ENCODE results near the gene ID3. TPM values are rescaled to one million over a fixed set of nuclear protein-coding genes. Genes with fewer than 3 reads are reported as not detected.
A peak's percentile ranks its signal among the peaks of the same experiment; 100 is the strongest.
"Not testable (repeated sequence)": the region's sequence is repeated elsewhere in the genome, so short reads cannot be mapped to it uniquely, and the experiment has no call there.

The ID3 gene
- total RNA-seq, 1 donor: 32.4 TPM

GRCh38 chr1:23585321-23586022, 26.2 kb upstream of the ID3 start:
- DNase-seq (ENCODE audit: low read depth): peak; percentile 99
- no peak overlapping the region for H3K4me3 ChIP-seq (ENCODE audit: low read depth, low read length)
- no peak for TF ChIP-seq CTCF (IDR thresholded peaks at IDR 0.05; ENCODE audit: insufficient read depth, low read depth, low read length)

DNA sequence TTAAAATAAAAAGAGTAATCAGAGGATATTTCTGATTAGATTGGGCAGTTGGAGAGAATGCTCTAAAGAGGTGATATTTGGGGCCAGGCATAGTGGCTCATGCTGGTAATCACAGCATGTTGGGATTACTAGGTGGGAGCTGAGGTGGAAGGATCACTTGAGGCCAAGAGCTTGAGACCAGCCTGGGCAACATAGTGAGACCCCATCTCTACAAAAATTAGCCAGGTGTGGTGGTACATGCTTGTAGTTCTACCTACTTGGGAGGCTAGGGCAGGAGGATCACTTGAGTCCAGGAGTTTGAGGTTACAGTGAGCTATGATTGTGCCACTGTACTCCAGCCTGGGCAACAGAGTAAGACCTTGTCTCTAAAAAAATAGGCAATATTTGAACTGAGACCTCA, 24.4 kb upstream of the ID3 start:
- DNase-seq (ENCODE audit: low read depth); H3K4me3 ChIP-seq (ENCODE audit: low read depth, low read length): not testable (repeated sequence)

DNA sequence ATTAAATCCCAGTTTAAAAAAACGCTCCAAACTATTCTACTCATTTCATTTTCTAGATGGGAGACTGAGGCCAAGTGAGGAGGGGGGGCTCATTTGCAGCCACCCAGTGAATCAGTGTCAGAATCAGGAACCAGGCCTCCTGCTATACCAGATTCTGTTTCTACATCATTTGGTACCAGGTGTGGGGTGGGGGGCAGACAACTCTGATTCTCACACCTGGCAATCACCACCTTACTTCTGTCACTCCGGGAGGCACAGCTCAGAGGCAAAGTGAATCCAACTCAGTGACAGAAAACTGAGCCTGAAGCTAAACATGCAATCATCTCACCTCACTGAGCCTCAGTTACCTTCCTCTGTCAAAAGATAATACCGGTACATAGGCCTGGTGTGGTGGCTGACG, 23.5 kb upstream of the ID3 start:
- DNase-seq (ENCODE audit: low read depth): no peak
- no peak overlapping the region for H3K4me3 ChIP-seq (ENCODE audit: low read depth, low read length)
- TF ChIP-seq CTCF (IDR thresholded peaks at IDR 0.05; ENCODE audit: insufficient read depth, low read depth, low read length): no peak

- H3K4me3 ChIP-seq (ENCODE audit: low read depth, low read length): no peak overlapping the region
- TF ChIP-seq CTCF (IDR thresholded peaks at IDR 0.05; ENCODE audit: insufficient read depth, low read depth, low read length): no peak
Measured at GRCh38 chr1:23581219-23581618, 21.9 kb upstream of the ID3 start.

DNA sequence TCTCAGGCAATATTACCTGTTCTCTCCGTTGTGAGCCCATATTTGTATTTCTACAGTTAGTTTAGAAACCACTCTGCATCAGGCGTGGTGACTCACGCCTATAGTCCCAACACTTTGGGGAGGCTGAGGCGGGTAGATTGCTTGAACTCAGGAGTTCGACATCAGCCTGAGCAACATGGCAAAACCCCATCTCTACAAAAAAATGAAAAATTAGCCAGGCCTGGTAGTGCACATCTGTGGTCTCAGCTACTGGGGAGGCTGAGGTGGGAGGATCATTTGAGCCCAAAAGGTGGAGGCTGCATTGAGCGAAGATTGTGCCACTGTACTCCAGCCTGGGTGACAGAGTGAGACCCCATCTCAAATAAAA, 19.7 kb upstream of the ID3 start:
- H3K4me3 ChIP-seq (ENCODE audit: low read depth, low read length): no peak overlapping the region
- TF ChIP-seq CTCF (IDR thresholded peaks at IDR 0.05; ENCODE audit: insufficient read depth, low read depth, low read length): no peak
- no peak for DNase-seq (ENCODE audit: low read depth)

More at GRCh38 chr1:23581219-23581618, 21.9 kb upstream of the ID3 start:
- DNase-seq (ENCODE audit: low read depth): peak; percentile 96

DNA sequence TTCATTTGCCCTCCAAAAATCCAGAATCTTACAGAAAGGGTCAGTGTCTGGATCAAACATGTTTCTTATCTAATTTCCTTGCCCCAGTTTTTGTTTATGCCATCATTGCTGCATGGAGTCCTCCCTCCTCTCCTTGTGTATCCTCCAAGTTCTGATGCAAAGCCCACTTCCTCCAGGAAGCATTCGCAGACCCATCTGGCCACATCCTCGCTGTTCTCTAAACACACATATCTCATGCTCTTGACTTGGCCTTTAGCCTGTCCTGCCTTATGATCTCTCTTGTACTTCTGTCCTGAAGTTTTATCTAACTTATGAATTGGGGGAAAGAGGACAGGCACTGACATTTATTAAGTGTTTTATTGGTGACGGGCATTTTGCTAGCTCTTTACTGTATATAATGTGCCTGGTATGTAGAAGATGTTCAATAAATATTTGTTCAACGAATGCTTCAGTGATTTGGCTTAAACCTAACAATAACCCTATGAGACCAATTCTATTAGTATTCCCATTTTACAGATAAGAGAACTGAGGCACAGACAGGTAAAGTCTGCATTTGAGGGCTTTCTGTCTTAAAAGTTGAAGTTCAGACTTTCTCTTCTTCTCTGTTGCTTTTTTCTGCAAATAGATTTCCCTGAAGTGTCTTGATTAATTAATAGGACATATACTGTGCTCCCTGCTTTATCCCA, 19.2 kb upstream of the ID3 start:
- no peak for TF ChIP-seq CTCF (IDR thresholded peaks at IDR 0.05; ENCODE audit: insufficient read depth, low read depth, low read length)
- H3K4me3 ChIP-seq (ENCODE audit: low read depth, low read length): no peak overlapping the region
- DNase-seq (ENCODE audit: low read depth): peak; percentile 94

- peak; percentile 96 for DNase-seq (ENCODE audit: low read depth)
- H3K4me3 ChIP-seq (ENCODE audit: low read depth, low read length): peak overlapping the region; percentile 13
- TF ChIP-seq CTCF (IDR thresholded peaks at IDR 0.05; ENCODE audit: insufficient read depth, low read depth, low read length): no peak
Measured at GRCh38 chr1:23577056-23578004, 18.0 kb upstream of the ID3 start.

Data from fibroblast of villous mesenchyme (primary cell).